ENCODE results near the gene IMPG2.

Gene IMPG2

GRCh38 chr3:101177577-101177976 is 142.8 kb downstream of the IMPG2 start:
- H3K27ac ChIP-seq (ENCODE audit: low read length): no peak overlapping the region

More at GRCh38 chr3:101177577-101177976, 142.8 kb downstream of the IMPG2 start:
- Histone ChIP-seq H3K4me3 (ENCODE audit: low read length) (no peak overlapping the region), H3K4me1 (ENCODE audit: control insufficient read depth, low read depth, low read length) (no peaks in the 10 kb centered on the region), H3K9ac (ENCODE audit: low read length) (no peak overlapping the region), H3K36me3 (ENCODE audit: control insufficient read depth, low read depth, low read length) (no peaks in the 10 kb centered on the region), H3K9me3 (ENCODE audit: control insufficient read depth, low read depth, low read length) (no peaks in the 10 kb centered on the region), H3K27me3 (ENCODE audit: control insufficient read depth, insufficient read depth, low read length) (no peaks in the 10 kb centered on the region)
